Stimulated activated CD8-positive, alpha-beta memory T cell treated with anti-CD3 and anti-CD28 coated beads, Interleukin-15, amount 100 ng/mL, for 1 hour (primary cell): Measurements from ENCODE around the gene UBE2G2.

Source experiments
- DNase-seq: peaks from one replicate; pipeline ENCODE4 v3.0.0-alpha.2; 2020; ENCODE audit warnings: low read depth

UBE2G2 gene

DNA sequence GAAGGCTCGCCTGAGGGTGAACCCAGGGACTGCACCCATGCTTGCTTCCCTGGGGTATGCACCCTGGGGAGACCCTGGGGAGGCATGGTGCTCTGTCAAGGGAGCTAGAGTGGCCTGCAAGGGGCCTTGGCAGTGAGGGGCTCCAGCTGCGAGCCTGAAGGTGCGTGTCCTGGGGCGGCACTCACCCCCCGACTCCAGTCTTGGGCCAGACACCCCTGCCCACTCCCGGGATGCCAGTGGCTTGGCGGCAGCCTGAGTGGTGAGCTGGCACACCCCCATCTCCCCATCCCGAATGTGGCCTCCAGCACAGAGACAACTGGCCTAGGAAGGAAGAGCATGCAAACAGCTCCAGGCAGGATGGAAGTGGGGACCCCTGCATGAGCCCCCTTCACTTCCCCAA is 13.6 kb upstream of the UBE2G2 start:
- DNase-seq, result no peak

DNA sequence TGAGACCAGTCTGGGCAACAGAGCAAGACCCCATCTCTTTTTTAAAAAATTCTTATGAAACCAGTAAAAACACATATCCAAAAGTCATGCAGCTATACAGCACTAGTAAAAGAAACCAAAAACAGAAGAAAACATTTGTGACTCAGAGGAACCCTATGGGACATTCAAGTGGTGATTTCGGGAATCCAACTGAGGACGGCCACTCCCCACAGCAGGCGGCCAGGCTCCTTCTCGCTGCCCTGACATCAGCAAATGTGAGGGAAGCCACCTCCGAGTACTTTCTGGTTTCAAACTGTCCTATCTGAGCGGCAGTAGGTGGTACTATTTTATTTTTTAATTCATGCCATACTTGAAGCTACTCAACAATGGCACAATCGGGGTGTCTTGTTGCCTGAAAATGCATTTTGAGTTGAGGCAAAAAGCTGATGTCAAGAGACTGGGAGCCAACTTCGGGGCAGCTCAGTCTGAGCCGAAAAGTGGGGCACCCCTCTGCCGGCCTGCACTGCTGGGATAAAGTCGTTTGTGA is 12.9 kb upstream of the UBE2G2 start:
- DNase-seq, result no peak

DNA sequence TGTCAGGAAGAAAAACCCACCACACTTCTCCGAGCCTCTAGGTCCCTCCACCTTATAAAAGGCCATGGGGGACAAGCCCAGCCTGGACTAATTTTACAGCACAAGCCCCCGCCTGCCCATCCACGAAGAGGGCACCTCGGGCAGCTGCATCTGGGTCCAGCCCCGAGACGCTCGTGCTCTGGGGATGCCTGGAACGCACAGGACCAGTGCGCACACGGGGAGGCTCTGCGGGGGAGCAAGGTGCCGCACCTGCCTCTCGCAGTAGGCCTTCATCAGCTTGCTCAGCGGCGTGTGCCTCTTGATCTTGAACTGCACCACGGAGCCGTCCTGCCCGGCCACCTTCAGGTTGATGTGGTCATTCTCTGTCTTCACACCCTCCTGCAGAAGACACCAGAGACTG is 12.1 kb upstream of the UBE2G2 start:
- DNase-seq, result no peak

DNA sequence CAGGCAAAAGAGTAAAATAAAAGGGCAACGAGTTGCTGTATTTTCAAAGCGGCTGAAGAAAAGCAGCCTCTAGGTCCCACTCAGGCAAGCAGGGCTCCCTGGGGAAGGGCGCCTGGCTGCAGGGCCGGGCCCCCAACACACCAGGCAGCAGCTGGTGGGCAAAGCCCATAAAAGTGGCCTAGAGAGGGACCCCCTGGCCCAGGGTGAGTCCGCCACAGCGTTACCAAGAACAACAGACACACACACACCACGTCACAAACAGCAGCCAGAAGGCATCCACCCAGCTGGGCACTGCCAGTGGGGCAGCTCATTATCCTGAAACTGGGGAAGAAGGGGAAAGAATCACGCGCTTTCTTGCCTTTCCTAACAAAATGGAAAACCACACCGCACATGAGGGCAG is 11.5 kb upstream of the UBE2G2 start:
- DNase-seq, result no peak

DNA sequence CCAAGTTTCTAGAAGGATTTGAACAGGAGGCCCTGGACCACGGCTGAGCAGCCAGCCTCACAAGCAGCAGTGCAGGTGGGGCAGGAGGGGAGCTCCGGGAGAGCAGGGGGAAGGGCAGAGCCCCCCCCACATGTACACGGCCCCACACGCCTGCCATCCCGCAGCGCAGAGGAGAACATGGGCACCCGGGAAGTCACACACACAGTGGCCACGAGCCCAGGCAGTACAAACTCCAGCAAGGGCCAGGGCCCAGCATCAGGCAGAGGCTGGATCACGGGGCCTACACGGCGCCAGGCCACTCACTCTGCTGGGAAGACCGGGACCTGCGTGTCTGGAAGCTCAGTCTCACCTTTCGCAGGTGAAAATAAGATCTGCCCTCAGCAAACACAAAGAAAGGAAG is 11.0 kb upstream of the UBE2G2 start:
- no peak for DNase-seq

DNA sequence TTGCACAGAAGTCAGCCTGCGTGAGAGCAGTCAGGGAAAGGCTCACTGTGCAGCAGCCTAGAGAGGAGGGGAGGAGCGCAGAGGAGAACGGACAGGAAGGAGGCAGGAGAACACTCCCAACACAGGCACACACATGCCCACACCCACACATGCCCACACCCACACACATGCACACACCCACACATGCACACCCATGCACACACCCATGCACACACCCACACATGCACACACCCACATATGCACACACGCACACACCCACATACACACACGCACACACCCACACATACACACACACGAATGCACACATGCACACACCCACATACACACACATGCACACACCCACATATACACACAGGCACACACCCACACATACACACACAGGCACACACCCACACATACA is 9.2 kb upstream of the UBE2G2 start:
- DNase-seq, result no peak

DNA sequence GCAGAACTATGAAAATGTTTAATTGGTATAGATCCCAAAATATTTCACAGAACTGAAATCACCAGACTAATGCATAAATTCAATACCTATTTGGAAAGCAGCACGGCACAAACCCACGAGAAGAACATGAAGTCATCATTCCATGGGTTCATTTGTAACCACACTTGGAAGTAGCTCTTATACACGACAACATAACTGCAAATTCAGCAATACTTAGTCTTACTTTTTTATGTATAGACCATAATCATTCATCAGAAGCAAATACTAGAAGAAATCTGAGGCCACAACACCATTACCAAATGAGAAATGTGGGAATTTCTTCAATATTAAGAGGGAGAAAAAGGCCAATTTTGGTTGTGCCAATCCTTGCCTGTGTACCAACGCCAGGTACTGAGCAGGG is 4.2 kb upstream of the UBE2G2 start:
- DNase-seq, result no peak

DNA sequence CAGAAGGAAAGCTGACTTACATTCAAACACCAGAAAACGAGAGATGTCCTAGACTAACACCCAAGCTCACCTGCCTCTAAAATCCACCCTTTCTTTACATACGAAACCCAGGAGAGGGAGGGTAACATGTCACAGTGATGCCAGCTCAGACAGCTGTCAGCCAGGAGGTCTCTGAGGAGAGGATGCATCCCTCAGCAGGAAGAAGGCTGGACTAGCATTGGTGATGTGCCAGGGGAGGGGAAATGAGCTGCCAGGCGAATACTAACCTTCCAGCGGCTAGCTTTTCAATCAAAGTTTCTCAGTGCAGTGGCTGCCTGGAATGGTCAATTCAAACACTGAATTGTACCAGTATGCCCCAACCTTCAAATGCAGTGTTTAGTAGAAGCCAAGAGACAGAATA is 3.6 kb upstream of the UBE2G2 start:
- no peak for DNase-seq

DNA sequence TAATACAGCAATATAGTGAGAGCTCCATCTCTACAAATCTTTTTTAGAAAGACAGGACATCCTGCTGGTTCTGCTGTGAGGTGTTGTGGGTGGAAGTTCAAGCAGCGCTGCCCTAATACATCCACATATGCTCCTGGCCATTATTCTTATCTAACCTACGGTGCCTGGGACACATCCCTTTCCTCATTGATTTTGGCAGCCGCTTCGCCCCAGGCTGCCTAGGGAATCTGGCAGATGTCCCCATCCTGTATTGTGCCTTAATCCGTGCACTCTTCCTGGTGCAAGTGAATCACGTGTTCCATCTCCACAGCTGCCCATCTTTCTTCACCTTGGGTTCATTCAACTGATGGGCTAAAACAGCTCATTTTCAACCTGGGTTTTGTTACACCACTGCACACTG is 3.1 kb upstream of the UBE2G2 start:
- DNase-seq, result no peak

DNA sequence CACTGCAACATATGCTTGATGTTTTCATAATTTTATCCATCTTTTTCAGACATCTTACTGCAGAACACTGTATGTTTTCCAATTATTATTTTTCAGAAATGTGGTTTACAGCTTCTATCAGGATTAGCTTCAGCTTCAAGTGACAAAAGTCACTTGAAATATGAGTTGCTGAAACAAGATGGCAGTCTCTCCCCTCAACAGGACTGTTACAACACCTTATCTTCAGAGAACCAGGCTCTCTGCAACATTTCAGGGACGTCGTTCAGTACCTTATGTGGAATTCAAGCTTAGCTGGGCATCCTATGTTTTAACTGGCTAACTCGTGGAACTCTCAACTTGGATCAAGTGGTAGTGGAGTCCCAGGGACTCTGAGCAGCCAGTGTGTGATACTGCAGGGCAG is 2.0 kb upstream of the UBE2G2 start:
- DNase-seq, result no peak

DNA sequence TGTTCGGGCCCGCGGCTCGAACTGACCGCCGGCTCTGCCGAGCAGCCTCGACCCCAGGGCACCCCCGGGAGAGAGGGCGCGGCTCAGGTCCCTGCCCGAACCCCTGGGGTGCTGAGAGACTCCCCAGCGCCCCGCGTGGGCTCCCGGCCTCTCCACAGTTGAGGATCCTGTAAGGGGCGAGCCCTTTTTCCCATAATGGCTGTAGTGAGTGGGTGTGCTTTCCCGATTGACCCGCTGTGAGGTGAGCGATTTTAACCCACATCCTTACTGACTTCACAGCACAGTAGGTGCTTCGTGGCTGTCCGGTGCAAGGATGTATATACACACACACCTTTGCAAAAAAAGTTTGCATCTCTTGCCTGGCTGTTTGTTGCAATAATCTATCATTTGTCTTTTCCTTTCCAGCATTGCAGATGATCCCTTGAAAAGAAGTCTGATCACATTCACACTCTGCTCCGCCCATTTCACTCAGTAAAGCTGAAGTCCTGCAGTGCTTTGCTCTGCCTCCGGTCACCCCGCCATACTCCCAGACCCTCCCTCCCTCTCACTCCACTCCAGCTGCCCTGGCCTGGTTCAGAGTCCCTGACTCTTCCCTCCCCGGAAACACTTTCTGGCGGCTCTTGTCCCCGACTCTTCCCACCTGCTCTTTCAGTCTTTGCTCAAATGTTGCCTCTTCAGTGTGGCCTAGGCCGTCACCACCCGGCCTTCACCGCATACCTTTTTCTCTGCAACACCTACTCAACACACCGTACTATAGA is 955 bp upstream of the UBE2G2 start:
- no peak for DNase-seq

DNA sequence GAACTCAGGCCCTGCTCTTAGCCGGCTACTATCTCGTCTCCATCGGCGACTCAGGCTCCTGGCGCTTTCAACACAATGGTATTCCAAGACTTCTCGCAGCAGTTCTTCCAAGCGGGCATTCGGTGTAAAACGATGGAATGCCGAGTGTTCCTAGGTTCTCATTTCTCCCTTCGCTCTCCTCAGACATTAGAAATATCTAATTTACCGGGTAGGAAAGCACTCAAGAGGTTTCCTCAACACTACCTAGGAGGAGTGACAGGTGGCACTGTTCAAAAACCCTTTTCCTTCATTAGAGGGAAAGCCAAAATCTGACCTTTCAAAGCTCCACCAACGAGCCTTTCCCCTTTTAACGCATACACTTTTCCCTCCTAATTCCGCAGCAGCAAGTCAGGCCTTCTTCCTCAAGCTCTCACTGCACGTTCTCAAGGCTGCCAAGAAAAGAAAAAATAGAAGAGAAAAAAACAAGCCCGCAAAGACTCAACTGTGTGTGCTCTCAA is 601 bp downstream of the UBE2G2 start:
- DNase-seq, result no peak

DNA sequence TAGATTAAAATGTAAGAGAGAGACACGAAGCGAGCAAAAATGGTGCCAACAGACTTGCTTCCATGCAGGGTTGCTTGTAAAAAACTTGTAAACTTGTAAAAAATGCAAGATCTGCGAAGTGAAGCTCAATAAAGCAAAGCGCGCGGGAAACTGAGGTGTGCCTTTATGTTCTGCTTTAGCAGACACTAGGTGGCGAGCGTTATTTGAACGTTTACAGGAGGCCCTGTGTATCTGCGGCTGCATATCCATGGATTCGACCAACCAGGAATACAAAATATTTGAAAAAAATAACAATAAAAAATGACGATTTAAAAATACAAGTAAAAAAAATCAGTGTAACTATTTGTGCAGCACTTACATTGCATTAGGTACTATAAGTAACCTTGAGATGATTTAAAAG is 1.5 kb downstream of the UBE2G2 start:
- DNase-seq, result no peak

DNA sequence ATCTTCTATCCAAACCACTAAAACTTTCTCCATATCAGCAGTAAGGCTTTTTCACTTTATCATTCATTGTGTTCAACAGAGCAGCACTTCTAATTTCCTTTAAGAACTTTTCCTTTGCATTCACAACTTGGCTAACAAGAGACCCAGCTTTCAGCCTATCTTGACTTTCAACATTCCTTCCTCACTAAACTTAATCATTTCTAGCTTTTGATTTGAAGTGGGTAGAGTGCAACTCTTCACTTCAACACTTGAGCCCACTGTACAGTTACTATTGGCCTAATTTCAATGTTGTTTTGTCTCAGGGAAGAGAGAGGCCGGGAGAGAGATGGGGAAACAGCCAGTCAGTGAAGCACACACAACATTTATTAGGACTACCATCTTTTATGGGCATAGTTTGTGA is 2.0 kb downstream of the UBE2G2 start:
- no peak for DNase-seq

DNA sequence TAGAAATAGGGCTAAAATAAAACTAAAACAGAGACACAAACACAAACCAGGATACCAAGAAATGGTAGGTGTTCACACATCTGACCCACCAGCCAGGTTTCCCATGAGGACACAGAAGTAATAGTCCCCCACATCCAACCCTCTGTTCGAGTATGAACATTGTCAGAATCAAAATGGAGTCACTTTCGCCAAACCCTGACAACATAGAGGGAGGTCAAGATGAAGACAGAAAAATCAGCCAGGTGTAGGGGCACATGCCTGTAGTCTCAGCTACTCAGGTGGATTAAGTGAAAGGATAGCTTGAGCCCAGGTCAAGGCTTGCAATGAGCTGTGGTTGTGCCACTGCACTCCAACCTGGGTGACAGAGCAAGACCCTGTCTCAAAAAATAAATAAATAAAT is 3.8 kb downstream of the UBE2G2 start:
- no peak for DNase-seq

DNA sequence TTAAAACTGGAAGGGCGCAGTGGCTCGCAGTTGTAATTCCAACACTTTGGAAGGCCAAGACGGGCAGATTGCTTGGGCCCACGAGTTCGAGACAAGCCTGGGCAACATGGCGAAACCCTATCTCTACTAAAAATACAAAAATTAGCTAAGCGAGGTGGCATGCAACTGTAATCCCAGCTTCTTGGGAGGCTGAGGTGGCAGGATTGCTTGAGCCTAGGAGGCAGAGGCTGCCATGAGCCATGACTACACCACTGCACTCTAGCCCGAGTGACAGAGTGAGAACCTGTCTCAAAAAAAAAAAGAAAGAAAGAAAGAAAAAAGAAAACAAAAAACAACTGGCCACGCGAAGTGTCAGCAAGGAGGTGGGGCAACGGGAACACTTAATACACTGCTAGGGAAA is 6.3 kb downstream of the UBE2G2 start:
- DNase-seq, result no peak

DNA sequence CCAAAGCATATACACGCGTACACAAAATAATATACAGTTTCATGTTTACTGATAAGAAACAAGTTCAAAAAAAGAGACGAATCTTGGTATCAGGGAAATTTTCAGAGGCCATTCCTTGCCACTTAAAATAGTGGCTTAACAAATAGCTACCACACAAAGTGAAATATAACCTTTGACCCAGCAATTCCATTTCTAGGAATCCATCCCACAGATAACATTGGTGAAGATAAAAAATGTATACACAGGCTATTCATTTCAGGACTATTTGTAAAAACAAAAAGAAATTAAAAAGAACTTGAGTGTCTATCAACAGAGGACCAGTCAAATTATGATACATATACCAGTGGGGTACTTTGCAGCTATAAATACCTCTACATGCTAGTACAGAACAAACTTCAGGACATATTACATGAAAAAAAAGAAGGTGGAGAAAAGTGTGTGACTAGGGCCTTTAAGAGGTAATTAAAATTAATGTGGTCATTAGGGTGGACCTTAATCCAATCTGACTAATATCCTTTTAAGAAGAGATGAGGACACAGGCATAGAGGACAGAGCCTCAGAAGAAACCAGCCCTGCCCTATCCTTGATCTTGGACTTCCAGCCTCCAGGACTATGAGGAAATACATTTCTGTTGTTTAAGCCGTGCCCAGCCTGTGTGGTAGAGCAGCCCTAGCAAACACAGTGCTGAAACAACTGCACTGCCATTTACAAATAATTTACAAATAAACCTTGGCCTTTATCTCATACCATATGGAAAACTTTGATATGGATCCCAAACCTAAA is 7.8 kb downstream of the UBE2G2 start:
- DNase-seq, result no peak

DNA sequence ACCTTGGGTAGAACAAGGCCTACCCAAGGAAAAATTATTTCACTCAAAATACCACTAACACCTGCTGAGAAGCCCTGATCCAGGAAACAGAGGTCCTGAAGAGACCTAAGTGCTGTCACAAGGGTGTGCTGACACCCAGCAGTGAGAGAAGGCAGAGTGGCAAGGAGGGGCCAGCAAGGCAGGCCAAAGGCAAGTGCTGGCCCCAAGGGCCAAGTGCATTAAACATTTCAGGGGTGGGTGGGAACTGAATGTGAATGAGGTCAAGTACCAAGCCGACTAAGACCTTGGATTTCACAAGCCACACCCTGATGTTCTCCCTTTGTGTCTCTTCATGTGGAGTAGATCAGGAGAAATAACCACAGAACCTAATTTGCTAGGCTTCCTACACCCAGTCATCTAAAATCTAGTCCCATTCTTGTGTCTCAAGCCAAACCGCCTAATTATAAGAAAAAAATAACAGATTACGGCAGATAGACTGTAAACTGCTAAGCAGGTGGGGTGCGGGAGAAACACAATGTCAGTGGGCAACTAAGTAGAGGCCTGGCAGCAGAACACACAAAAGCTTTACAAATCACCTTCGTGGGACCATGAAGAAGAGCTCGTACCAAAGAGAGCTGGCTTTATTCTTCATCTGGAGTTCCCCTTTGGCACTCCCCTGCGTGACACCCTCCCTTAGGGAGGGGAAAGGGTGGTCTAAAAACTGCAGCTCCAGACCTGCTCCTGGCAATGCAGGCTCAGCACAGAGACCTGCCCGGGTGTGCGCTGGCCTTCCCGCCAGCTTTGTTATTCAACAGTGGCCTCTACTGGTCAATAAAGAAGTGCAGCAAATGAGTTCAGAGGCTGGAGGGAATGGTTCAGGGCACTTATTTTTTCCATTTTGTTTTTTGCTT is 8.7 kb downstream of the UBE2G2 start:
- DNase-seq, result no peak

DNA sequence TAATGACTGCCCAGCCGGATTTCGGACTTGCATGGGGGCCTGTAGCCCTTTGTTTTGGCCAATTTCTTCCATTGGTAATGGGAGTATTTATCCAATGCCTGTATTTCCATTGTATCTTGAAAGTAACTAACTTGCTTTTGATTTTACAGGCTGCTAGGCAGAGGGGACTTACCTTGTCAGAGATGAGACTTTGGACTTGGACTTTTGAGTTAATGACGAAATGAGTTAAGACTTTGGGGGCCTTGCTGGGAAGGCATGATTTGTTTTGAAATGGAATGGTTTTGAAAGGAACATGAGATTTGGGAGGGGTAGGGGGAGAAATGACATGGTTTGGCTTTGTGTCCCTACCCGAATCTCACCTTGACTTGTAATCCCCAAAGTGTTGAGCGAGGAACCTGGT is 9.6 kb downstream of the UBE2G2 start:
- no peak for DNase-seq

DNA sequence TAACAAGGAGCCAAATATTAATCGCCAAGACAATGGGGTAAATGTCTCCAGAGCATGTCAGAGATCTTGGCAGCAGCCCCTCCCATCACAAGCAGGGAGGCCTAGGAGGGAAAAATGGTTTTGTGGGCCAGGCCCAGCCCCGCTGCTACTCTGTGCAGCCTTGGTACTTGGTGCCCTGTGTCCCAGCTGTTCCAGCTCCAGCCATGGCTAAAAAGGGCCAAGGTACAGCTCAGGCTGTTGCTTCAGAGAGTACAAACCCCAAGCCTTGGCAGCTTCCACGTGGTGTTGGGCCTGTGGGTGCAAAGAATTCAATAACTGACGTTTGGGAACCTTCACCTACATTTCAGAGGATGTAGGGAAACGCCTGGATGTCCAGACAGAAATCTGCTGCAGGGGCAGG is 10.4 kb downstream of the UBE2G2 start:
- DNase-seq, result no peak

DNA sequence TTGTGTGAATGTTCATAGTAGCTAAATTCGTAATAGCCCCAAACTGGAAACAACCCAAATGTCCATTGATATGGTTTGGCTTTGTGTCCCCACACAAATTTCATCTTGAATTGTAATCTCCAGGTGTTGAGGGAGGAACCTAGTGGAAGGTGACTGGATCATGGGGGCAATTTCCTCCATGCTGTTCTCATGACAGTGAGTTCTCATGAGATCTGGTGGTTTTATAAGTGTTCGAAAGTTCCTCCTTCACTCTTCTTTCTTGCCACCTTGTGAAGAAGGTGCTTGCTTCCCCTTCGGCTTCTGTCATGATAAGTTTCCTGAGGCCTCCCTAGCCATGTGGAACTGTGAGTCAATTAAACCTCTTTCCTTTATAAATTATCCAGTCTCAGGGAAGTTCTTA is 11.3 kb downstream of the UBE2G2 start:
- no peak for DNase-seq

DNA sequence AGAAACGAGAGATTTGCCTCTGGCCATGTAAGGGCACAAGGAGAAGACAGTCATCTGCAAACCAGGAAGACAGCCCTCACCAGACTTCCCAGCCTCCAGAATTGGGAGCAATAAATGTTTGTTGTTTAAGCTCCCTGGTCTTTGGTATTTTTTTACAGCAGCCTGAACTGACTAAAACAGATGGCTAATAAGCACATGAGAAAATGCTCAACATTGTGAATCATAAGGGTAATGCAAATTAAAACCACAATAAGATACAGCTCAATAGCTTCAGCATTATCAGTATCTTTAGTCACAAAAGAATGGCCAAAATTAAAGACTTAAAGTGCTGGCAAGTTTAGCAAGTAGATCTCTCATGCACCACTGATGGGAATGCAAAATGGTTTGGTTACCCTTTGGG is 11.7 kb downstream of the UBE2G2 start:
- DNase-seq, result no peak
